PC-3 (cell line): Measurements from ENCODE around the gene SMIM14. TPM values are rescaled to one million over a fixed set of nuclear protein-coding genes. Genes with fewer than 3 reads are reported as not detected.
"Not testable (repeated sequence)": the region's sequence is repeated elsewhere in the genome, so short reads cannot be mapped to it uniquely, and the experiment has no call there.

ENCODE experiments used
- ATAC-seq: fragments of 200-7000 bp; cut with Tn5 transposase; 2 replicates; pipeline ENCODE4 v1.9.1; 2020; ENCODE audit warnings: mild to moderate bottlenecking, moderate library complexity
- BruUV-seq: library from RNA; stranded (reverse); fragments of 400-500 nt; replicated peaks from 2 replicates; lab custom pipeline; 2021; lab: Mats Ljungman, UMichigan
- CTCF ChIA-PET: fragments of 300-600 bp; sonication (Branson Sonifier 250); formaldehyde crosslinking; loops from one replicate; lab custom pipeline; 2022; ENCODE audit warnings: antibody characterized with exemption; lab: Charles Lee
- POLR2A ChIA-PET: fragments of 300-600 bp; sonication (Branson Sonifier 250); formaldehyde crosslinking; loops from one replicate; lab custom pipeline; 2022; ENCODE audit warnings: antibody characterized with exemption; ENCODE audit not compliant: unreplicated experiment; lab: Charles Lee
- DNase-seq: peaks from one replicate; pipeline ENCODE4 v3.0.0-alpha.2; 2015
- H2AFZ ChIP-seq: fragments of 300-600 bp; sonication (generic); 2 replicates; pipeline ENCODE4 v1.6.0; 2016; ENCODE audit warnings: antibody characterized with exemption, low read length
- H3F3A ChIP-seq: fragments of 300-600 bp; sonication (generic); one replicate; pipeline ENCODE4 v1.6.0; 2017; ENCODE audit warnings: antibody characterized with exemption, low read length, control low read depth, mild to moderate bottlenecking; ENCODE audit not compliant: unreplicated experiment
- H3K27ac ChIP-seq: fragments of 300-600 bp; sonication (generic); 2 replicates; pipeline ENCODE4 v1.5.1; 2016; ENCODE audit warnings: mild to moderate bottlenecking, low read length
- H3K27me3 ChIP-seq: fragments of 300-600 bp; sonication (generic); 2 replicates; pipeline ENCODE4 v1.6.1; 2016; ENCODE audit warnings: low read length, mixed read lengths
- H3K36me3 ChIP-seq: fragments of 300-600 bp; sonication (generic); 2 replicates; pipeline ENCODE4 v1.6.1; 2016; ENCODE audit warnings: low read depth, mixed run types, low read length, mixed read lengths
- H3K4me1 ChIP-seq: fragments of 300-600 bp; sonication (generic); 2 replicates; pipeline ENCODE4 v1.5.1; 2016; ENCODE audit warnings: low read length; ENCODE audit not compliant: insufficient read depth
- H3K4me2 ChIP-seq: fragments of 300-600 bp; sonication (generic); 2 replicates; pipeline ENCODE4 v1.6.0; 2016; ENCODE audit warnings: low read length
- H3K4me3 ChIP-seq: fragments of 300-600 bp; sonication (generic); 2 replicates; pipeline ENCODE4 v1.5.1; 2016; ENCODE audit warnings: mild to moderate bottlenecking, low read length, mixed read lengths
- H3K79me2 ChIP-seq: fragments of 300-600 bp; sonication (generic); 2 replicates; pipeline ENCODE4 v1.6.1; 2017; ENCODE audit warnings: low read length, mixed read lengths
- H3K9ac ChIP-seq: fragments of 300-600 bp; sonication (generic); 2 replicates; pipeline ENCODE4 v1.6.0; 2016; ENCODE audit warnings: mild to moderate bottlenecking, low read length
- H3K9me2 ChIP-seq: fragments of 300-600 bp; sonication (generic); replicated peaks from 2 replicates; pipeline ENCODE4 v1.6.1; 2016; ENCODE audit warnings: mixed run types, low read length, mixed read lengths
- H3K9me3 ChIP-seq: fragments of 300-600 bp; sonication (generic); 2 replicates; pipeline ENCODE4 v1.6.1; 2016; ENCODE audit warnings: low read length, mixed read lengths
- H4K20me1 ChIP-seq: fragments of 300-600 bp; sonication (generic); 2 replicates; pipeline ENCODE4 v1.6.1; 2016; ENCODE audit warnings: low read length, mixed read lengths
- EZH2 ChIP-seq: fragments of 300-600 bp; sonication (generic); IDR thresholded peaks from one replicate; pipeline ENCODE4 v1.6.1; 2017; ENCODE audit warnings: antibody characterized with exemption, mild to moderate bottlenecking, low read length; ENCODE audit not compliant: unreplicated experiment
- EZH2phosphoT487 ChIP-seq: fragments of 300-600 bp; sonication (generic); IDR thresholded peaks from 2 replicates; pipeline ENCODE4 v1.6.1; 2018; ENCODE audit warnings: mild to moderate bottlenecking, antibody characterized with exemption, low read length, borderline replicate concordance
- intact Hi-C: fragments of 100-400 bp; cut with micrococcal nuclease; formaldehyde crosslinking; loops from 2 replicates; pipeline ENCODE4 v1.9.0; 2023
- total RNA-seq: library from RNA; depleted of rRNA; stranded (reverse); fragments of >200 nt; gene quantifications from 2 replicates; pipeline ENCODE4 v1.2.3, GENCODE V29; 2014
- TF ChIP-seq, protein P1 (sequence below): fragments of 300-600 bp; sonication (generic); conservative IDR thresholded peaks from 2 replicates; pipeline ENCODE4 v1.5.1; 2017; ENCODE audit warnings: antibody characterized with exemption, low read depth, mild to moderate bottlenecking, low read length

SMIM14 gene
- total RNA-seq, 1 experiment from 2014 or later = 4.8 TPM

DNA sequence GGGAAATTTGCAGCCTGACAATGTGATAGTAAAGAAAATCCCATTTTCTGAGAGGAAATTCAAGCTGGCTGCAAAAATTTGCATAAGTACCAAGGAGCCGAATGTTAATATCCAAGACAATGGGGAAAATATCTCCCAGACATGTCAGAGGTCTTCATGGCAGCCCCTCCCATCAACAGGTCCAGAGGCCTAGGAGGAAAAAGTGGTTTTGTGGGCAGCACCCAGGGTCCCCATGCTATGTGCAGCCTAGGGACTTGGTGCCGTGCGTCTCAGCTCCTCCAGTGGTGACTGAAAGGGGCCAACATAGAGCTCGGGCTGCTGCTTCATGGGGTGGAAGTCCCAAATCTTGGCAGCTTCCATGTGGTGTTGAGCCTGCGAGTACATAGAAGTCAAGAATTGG lies 105.1 kb downstream of the SMIM14 start:
- intact Hi-C loops = no loop called here
- CTCF ChIA-PET = no interaction called here
- ATAC-seq (no peak), DNase-seq (no peak)
- Histone ChIP-seq H3K27ac (no peak overlapping the region), H4K20me1 (no peaks in the 10 kb centered on the region), H3K4me2 (no peak overlapping the region), H3K36me3 (peaks cover 14% of the 10 kb centered on the region; the same call in 1 of the 2 replicates), H3K27me3 (no peaks in the 10 kb centered on the region), H3K9ac (no peak overlapping the region), H3F3A (peaks cover 1% of the 10 kb centered on the region), H2AFZ (no peak overlapping the region), H3K79me2 (0 out of 2 replicates have a peak, but pooled peaks cover 3% of the 10 kb centered on the region), H3K4me3 (no peak overlapping the region), H3K9me3 (no peaks in the 10 kb centered on the region), H3K9me2 (no peaks in the 10 kb centered on the region), H3K4me1 (peaks cover 11% of the 10 kb centered on the region)
- no peak for TF ChIP-seq EZH2
- TF ChIP-seq, protein P1, sequence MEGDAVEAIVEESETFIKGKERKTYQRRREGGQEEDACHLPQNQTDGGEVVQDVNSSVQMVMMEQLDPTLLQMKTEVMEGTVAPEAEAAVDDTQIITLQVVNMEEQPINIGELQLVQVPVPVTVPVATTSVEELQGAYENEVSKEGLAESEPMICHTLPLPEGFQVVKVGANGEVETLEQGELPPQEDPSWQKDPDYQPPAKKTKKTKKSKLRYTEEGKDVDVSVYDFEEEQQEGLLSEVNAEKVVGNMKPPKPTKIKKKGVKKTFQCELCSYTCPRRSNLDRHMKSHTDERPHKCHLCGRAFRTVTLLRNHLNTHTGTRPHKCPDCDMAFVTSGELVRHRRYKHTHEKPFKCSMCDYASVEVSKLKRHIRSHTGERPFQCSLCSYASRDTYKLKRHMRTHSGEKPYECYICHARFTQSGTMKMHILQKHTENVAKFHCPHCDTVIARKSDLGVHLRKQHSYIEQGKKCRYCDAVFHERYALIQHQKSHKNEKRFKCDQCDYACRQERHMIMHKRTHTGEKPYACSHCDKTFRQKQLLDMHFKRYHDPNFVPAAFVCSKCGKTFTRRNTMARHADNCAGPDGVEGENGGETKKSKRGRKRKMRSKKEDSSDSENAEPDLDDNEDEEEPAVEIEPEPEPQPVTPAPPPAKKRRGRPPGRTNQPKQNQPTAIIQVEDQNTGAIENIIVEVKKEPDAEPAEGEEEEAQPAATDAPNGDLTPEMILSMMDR = no peak
- no peak for TF ChIP-seq EZH2phosphoT487
- BruUV-seq = no TSS peak
- POLR2A ChIA-PET = no interaction called here

DNA sequence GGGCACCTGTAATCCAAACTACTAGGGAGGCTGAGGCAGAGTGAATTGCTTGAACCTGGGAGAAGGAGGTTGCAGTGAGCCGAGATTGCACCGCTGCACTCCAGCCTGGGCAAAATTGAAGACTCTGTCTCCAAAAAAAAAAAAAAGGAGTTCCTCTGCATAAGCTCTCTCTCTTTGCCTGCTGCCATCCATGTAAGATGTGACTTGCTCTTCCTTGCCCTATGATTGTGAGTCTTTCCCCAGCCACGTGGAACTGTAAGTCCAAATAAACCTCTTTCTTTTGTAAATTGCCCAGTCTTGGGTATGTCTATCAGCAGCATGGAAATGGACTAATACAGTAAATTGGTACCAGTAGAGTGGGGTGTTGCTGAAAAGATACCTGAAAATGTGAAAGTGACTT lies 106.4 kb downstream of the SMIM14 start:
- intact Hi-C loops = not testable (repeated sequence)

DNA sequence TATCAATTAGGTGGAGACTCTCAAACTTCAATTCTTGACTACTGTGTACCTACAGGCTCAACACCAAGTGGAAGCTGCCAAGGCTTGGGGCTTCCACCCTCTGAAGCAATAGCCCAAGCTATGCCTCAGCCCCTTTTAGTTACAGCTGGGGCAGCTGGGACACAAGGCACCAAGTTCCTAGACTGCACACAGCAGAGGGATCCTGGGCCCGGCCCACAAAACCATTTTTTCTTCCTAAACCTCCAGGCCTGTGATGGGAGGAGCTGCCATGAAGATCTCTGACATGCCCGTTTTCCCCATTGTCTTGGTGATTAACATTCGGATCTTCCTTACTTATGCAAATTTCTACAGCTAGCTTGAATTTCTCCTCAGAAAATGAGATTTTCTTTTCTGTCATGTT lies 108.0 kb downstream of the SMIM14 start:
- Histone ChIP-seq H3K27ac (no peak overlapping the region), H3K4me2 (no peak overlapping the region), H3K36me3 (peaks cover 14% of the 10 kb centered on the region; the same call in 1 of the 2 replicates), H2AFZ (no peak overlapping the region), H3K9me3 (no peaks in the 10 kb centered on the region), H3F3A (no peaks in the 10 kb centered on the region), H3K9me2 (no peaks in the 10 kb centered on the region), H3K4me3 (no peak overlapping the region), H4K20me1 (no peaks in the 10 kb centered on the region), H3K79me2 (peaks cover 23% of the 10 kb centered on the region), H3K4me1 (0 out of 2 replicates have a peak, but pooled peaks cover 8% of the 10 kb centered on the region), H3K9ac (no peak overlapping the region), H3K27me3 (no peaks in the 10 kb centered on the region)
- no TSS peak for BruUV-seq
- TF ChIP-seq, protein P1 = no peak
- TF ChIP-seq EZH2phosphoT487 = no peak
- no peak for TF ChIP-seq EZH2
- intact Hi-C loops = no loop called here
- DNase-seq (no peak), ATAC-seq (no peak)
- ChIA-PET CTCF (no interaction called here), POLR2A (no interaction called here)

More for the DNA sequence above, 106.4 kb downstream of the SMIM14 start:
- DNase-seq, H3K9me2 ChIP-seq, H3K9me3 ChIP-seq, H3K9ac ChIP-seq, ATAC-seq, H3F3A ChIP-seq, POLR2A ChIA-PET, H2AFZ ChIP-seq, H3K27ac ChIP-seq, H3K4me1 ChIP-seq, H3K4me3 ChIP-seq, BruUV-seq, H3K4me2 ChIP-seq, H4K20me1 ChIP-seq, CTCF ChIA-PET, H3K79me2 ChIP-seq, H3K27me3 ChIP-seq: not testable (repeated sequence)
- H3K36me3 ChIP-seq = peaks cover 14% of the 10 kb centered on the region; the same call in 1 of the 2 replicates
